TTC549 (cell line): ENCODE results near the gene BCL11B.

Experiments
- FAIRE-seq: peaks from 2 replicates; lab custom pipeline; 2012; peaks lifted over from hg19 to GRCh38; lab: Jason Lieb, UNC

The BCL11B gene

DNA sequence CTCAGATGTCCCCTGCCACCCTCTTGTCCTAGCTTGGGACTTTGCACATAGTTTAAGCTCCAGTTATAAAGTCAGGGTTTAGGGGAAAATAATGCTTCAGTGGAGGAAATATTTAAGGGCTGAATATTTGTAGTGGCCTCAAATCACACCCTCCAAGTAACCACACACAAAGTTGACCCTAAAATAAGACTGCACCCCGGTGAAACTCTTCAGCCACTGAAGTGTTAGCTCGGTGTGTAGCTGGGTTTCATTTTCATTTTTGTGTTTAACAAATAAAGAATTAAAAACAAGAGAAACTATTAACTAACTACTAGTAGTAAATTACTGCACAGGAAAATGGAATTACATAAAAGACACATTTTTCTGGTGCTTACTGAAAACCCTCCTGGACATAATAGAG lies 14.8 kb upstream of the BCL11B start:
- no peak for FAIRE-seq

DNA sequence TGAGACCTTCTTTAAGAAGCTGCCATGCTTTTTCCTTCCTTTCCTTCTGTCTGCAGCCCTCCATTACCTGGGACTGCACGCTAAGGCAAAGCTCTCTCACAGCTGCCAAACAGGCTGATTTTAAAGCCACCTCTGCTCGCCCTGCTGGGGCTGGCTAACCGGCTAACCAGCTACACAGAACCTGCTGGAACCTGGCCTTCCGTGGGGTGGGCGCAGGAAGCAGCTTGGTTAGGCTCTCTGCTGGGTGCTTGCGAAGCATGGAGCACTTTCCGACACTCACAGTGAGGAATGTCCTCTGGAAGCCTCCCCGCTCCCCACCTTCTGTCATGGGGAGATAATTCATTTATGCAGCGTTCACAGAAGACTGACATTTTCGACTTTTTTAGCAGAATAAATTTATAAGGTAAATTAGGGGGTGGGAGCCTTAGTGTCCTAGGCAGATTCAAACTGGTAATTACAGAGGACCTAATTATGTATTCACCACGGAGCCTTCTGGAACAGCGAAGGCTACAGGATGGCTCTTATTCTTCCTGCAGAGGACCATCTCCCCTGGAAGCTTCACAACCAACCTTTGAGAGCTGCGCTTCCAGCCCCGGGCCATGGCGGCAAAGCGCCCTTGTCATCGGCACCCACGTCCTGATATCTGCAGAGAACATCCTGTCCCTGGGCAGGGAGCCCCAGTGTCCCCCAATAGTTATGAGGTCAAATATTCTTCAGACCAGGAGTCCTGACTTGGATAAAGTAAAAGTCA lies 12.4 kb upstream of the BCL11B start:
- no peak for FAIRE-seq

DNA sequence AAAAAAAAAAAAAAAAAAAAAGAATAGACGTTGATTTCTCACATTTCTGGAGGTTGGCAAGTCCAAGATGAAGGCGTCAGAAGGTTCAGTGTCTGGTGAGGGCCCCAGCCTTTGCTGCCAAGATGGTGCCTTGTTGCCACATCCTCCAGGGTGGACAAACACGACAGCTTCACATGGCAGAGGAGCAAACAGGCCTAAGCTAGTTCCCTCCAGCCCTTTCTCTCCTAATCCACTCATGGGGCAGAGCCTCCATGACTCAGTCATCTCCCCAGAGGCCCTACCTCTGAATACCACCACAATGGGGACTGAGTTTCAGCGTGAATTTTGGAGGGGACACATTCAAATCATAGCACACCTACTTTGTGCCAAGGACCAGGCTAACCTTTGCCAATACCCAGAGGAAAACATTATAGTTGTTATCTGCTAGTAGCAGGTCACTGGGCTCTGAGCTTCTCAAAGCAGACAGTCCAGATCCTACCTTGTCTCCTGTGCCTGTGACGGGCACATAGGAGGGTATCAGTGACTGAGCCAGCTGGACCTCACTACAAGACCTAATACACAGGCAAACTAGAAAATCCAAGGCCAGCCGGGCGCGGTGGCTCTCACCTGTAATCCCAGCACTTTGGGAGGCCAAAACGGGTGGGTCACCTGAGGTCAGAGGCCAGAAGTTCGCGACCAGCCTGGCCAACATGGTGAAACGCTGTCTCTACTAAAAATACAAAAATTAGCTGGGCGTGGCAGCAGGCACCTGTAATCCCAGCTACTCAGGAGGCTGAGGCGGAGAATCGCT lies 10.5 kb upstream of the BCL11B start:
- no peak for FAIRE-seq

DNA sequence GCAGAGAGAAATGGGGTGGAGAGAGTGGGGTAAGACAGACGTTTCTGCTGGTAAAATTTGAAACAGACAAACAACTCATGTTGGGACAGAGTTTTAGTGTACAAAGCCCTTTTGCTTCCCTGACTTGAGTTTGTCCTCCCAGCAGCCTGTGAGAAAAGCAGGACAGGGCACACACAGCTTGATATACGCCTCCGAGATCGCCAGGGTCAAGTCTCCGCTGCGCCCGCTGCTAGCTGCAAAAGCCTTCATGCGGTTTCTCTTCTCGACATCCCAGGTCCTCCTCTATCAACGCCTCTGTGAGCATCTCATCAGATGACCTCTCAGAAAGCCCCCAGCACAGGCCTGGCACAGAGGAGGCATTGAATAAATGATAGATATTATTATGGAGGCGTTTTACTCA lies 9.4 kb upstream of the BCL11B start:
- no peak for FAIRE-seq

DNA sequence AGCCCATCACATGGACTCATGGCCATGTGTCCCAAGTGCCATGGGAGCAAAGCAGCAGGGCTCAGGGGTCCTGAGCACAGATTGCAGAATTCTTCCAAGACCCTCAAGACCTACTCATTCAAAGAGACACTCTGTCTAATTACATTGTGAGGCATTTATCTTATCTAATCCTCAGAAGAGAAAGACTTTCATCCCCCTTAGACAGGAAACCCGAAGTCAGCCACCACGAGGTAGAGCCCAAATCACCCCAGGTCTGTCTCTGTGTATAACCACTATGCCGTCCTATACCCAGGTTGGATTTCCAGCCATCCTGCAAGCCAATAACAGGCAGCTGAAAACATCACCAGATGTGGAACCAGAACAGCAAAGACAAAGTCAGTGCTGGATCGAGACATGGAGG lies 8.9 kb upstream of the BCL11B start:
- FAIRE-seq = no peak

DNA sequence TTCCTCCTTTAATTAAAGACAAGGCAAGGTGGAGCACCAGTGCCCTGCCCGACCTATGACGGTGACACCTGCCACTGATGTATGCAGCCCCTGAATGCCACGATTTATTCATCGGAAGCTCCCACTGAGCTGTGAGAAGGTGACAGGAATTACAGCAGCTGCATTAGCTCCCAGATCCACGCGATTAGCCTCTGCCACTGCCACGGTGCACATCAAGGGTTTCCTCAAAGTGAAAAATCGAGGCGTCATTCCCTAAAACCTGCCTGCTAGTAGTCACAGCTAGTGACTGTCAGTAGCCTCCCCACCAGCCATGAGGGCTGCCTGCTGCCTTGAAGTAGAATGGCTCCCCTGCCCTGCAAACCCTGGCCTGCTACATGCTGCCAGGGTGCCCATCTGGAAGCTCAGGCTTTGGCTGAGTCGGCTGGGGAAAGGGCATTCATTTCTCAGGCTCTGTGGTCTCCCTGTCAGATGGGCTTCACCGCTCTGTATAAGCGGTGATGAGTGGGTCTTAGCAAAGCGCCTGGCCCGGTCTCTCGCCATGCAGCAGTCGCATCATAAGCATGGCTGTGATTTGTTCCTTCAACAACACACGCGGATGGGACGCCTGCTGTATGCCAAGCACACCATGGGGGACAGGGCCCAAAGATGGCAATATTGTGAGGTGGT lies 8.2 kb upstream of the BCL11B start:
- no peak for FAIRE-seq

DNA sequence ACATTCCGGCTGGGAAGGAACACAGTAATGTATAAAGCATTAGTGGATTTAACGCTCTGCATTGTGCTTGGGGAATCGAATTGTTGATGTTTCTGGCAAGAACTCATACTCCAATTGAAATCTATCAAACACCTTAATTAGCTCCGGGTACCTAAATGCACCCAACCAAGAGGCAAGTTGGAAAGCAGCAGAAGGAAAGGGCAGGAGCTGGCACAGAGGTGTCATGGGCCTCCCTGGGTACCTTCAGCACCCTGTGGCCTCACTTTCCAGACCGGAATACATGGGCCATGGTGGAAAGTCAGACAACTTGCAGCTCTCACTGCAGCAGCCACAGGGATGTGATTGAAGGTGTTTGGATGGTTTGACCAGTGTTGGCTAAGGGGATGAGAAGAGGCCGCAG lies 6.8 kb upstream of the BCL11B start:
- FAIRE-seq = no peak

DNA sequence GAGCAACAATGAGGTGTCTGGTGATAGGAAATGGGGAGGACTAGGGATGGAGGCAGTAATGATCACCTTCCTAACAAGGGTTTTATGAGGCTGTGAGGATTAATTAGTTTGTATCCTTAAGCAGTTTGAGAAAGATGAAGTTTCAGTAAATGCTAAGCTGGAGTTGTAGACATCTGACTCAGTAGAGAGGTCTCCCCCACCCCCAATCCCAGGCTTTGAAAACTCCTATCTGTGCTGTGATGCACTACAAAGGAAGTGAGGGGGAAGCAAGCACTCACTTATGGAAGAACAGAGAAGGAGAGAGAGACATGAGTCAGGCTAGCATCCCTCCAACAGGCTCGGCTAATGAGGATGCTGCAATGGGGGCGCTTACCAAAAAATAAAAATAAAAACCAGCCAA lies 5.5 kb upstream of the BCL11B start:
- FAIRE-seq = no peak

DNA sequence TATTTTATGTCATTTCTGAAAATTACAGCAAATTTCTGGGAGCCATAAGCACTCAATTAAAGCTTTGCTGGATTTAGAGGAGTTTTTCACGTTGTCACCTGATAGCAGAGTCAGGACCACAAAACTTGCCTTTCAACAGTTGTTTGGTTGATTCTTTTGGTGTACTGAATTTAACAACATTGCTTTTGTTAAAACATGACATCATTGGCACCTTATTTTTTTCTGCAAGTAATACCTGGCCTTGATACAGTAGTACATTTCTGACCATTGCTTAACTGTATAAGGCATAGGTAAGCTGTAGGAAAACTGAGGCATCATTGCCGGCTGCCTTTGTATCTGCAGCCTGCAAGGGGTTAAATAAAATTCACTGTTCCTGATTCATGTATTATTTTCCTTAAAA lies 4.5 kb upstream of the BCL11B start:
- no peak for FAIRE-seq

DNA sequence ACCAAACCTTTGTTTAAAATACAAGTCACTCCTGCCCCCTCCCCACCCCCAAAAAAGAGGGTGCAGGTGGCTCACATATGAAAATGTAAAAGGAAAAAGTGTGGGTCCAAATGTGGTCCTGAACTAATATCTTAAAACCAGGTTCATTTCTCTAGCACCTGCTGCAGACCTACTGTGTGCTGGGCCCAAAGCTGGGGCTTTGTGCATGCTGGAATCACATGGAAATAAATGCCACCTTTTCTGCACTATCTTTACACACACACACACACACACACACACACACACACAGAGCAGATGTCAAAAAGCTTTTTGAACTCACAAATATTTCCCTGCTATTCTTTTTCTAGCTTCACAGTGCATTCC lies 3.2 kb upstream of the BCL11B start:
- FAIRE-seq = no peak

DNA sequence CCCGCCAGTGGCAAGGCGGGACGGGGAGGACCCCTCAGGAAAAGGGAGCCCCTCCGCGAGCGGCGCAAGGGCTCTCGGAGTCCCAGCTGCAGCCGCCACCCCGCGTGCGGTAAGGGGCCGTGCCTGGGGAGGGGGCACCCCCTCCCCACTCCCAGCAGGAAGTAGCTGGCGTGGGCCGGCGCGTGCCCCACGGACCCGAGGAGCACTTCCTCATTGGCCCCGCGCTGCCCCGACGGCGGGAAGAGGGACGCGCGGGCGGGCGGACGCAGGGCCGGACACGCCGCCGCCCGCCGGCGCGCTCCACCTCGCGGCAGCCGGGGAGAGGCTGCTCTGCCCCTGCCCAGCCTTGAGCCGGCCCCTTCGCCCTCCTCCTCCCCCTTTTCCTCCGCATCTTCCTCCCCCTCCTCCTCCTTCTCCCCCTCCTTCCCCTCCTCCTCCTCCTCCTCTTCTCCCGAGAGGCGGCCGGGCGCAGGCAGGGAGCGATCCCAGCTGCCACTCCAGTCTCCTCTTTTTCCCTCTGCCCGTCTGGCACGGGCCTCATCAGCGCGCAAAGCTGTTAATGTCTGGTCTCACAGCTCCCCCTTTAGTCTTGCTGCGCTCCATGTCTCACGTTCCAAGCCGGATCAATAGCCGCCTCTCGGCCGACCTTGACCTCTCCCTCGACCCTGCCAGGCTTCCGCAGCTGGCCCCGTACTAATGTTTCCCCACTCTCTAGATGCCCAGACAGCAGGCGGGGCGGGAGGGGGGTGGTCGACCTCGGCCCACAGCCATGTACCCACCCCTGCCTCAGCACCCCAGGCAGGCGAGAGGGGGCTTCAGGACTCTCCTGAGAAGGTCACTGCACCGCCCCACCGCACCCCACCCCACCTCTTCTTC lies 2.6 kb upstream of the BCL11B start:
- FAIRE-seq = no peak

DNA sequence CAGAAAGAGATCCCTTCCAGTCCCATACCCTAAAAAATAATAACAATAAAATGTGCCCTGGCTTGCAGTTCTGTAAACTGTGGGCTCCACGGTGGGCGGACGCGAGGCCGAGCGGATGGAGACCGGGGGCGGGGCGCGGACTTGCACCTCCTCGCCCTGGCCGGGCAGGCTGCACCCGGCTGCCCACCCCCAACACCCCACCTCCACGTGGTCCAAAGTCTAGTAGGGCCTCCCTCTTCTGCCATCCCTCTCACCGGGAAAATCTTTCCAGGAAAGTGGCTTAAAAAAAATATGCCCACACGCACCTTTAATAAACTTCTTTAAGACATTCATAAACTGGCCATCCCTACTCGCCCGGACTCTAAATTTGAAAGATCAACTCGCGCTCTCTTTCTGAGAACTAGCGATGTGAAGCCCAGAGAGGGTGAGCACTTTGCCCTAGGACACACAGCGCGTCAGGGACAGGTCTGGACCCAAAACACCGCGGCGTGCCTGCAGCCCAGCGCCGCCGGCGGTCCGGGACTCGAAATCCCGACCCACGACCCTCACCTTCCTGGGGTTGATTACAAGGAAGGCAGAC lies 1.9 kb upstream of the BCL11B start:
- FAIRE-seq = no peak

DNA sequence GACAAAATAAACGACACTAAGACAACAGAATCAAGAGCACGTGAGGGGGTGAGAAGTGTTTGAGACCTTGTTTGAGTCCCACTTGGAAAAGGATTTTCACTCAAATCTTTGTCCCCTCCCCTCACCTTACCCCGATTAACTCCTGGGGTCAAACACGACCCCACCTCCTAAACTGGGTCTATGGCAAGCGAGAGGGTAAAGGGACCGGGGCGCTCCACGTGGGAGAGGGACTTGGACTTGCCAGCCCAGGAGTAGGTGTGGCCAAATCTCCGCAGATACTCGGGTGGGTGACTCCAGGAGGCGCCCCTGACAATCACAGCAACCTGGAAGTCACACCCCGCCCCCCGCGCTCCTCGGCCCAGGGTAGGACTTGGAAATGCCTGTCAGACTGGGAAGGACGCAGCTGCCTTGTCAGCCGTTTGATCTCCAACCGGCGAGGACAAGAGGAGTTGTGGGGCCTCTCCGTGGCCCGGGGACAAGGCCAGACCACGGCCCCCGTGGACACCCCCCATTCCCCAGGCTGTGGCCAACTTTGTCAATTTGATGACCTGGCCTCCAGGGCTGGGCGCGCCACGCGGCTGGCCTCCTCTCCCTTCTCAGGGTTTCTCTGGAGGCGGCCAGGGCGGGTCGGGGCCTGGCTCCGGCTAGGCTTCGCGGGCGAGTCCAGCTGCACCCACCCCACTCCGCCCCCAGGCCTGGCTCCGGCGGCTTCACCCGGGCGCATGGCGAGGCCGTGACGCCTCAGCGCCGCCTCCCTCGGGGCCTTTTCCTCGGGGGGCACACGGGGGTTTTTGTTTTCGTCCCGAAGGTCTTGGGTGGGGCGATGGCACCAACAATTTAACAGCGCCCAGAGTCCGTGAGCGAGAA lies 1.1 kb upstream of the BCL11B start:
- FAIRE-seq = no peak

DNA sequence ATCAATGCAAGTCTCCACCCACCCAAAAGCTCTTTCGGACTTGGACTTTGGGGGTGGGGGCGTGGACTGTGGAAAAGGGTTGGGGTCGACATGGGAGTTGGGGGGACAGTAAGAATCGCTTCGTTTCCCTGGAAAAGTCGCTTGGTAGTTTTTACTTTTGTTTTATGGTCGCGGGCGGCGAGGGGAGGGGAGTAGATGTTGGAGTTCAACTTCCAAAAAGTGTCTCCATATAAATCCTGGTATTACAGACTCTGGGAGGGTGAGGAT lies 568 bp upstream of the BCL11B start:
- FAIRE-seq = no peak

DNA sequence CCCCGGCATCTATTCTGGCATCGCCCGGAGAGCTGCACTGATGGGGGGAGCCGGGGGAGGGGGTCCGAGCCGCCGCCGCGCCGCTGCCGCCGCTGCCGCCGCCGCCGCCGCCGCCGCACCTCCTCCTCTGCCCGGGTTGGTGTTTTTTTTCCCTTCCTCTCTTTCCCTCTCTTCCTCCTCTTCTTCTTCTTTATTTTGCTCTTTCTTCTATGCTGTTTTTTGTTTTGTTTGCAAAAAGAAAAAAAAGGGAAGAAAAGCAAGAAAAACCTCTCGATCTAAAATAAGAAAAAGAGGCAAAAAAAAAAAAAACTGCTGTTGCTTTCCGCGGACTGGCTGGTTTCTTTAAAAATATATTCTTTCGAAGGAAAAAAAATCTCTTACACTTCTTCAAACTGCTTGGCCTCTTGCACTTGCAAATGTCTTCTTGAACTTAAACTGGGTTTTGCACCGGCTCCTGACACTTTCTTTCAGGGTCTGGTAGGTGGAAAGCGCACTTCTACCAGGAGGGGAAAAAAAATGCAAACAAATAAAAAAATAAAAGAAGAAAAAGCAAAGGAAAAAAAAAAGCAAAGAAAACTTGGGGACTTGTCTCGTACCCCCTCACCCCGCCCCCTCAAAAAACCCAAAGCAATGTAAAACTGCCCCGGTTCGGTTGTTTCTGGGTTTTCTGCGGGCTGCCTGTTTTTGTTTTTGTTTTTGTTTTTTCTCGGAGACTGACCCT lies 616 bp downstream of the BCL11B start:
- no peak for FAIRE-seq

DNA sequence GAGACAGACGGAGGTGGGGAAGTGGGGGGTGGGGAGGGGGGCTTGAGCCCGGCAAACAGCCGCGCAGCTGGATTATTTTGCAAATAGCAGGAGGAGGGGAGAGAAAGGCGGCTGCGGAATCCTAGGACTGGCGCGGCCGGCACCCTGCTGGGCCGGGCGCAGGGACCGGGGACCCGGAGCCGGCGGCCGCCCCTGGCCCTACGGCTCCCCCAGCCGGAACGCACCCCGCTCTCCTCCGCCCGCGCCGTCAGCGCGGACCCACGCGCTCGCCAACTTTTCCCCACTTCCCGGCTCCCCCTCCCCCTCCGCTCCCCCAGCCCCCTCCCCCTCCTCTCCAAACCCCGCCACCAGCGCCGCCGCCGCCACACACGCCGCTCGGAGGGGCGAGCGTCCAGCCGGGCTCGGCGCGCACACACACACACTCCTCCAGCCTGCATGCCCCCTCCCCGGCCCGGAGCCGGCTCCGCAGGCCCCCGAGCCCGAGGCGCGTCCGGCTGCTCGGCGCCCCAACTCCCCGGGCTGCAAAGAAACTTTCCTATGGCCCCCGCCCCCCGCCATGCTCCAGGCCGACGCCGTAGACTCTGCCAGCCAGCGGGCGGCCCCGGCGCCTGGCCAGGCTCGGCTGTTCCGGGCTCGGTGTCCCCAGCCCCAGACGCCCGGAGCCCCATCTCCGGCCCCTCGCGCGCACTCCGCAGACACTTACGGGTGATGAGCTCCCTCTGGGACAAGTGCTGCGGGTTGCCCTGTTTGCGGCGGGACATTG lies 1.4 kb downstream of the BCL11B start:
- FAIRE-seq = no peak

DNA sequence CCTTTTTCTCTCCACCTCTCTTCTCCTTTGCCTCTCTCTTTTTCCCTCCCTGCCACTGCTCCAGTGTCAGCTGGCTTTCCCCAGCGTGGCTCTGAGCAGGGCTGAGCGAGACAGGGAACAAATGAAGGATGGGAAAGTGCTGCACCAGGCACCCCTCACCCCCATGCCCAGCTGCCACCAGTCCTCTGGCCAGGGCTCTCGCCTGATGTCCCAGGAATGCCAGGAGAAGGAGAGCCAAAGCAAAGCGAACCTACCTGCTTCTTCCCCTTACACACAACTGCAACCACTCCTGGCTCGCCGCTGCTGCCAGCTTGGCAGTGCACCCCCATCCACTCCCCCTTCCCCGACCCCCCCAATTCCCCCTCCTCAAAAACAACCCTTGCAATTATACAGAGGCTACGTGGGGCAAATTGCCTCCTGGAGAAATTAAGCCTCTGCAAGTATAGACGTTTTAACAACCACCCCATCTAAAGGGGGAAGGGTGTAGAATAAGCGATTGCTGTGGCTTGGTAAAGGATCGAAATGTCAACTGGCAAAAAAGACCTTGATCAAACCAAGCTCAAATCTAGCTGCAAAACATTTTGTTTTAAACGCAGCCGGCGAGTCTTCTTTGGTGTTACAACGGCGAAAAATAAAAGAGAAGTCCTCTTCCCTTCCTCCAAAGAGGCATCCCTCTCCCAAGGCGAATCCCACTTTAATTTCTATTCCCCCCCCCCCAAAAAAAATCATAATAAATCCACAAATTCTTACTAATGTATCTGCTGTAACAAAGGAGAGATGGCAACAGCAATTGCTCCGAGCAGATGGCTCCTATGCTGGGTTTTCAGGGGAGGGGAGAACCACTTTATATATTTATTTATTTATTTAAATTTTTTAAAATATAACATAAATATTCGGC lies 2.9 kb downstream of the BCL11B start:
- FAIRE-seq = no peak

DNA sequence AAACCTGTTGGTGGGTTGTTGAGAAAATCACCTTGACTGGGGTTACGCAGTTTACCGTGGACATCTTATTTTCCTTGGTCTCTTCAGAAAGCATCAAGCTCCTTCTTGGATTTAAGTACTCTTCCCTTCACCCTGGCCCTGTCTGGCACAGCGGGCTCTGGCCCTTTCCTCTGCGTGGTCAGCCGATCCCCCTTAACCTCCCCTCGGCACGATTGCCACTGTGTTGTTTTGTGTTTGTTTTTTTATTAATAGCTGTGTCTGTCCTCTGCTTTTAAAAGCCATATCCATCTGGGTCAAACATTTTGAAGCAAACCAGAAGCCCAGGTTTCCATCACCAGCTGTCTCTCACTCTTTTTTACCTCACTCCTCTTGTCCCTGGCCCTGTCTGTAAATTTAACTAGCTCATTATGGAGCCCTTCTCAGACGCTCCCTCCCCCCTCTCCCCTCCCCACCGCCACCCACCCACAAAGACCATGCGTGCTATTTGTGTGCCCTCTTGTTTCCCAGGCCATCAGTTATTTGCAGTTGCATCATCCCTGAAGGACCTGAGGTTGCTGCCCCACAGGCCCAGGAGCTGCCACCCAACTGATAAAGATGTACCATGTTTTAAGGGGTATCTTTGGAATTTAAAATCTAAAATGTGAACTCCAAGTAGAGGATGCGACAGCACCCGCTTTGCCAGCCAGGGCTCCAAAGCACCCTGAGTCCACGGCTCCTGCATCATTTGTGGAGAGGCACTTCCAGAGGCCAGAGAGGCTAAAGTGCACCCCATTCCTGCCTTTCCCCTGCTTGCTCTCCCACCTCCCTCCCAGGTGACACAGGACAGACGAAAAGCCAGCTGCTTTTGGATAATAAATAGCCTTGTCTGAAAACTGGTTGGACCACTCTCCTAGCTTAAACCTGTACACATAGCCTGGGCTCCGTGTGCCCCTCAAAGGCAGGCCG lies 3.9 kb downstream of the BCL11B start:
- no peak for FAIRE-seq
